ACHN (cell line): ENCODE results near the gene NT5C2.

Source experiments
- DNase-seq: peaks from one replicate; pipeline ENCODE4 v3.0.0-alpha.2; 2015
- in situ Hi-C: cut with HindIII; loops from 2 replicates; pipeline ENCODE4 v1.10.0; 2017; ENCODE audit warnings: low sequenced_read_pairs, low pct_ligation_motif_present, low pct_unique_long_range_greater_than_20kb

Gene NT5C2

DNA sequence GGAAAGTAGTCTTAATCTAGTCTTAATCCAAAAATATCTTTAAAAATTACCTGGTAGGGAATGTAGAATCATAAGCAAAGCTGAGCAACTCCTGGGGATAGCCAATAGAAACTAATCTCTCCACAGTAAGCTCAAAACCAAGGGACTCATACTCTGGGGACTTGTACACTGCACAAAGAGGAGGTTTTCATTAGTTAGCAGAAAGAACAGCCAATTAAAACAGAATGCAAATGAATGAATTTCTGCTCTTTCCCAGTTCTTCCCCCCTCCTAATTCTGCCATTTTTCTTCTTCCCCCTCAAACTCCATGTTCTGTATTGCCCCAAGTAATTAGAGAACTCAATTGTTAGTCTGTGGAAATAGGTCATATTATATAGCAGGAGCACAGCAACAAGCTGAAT, 86.5 kb downstream of the NT5C2 start:
- DNase-seq, result no peak
- in situ Hi-C loops, result no loop called here

DNA sequence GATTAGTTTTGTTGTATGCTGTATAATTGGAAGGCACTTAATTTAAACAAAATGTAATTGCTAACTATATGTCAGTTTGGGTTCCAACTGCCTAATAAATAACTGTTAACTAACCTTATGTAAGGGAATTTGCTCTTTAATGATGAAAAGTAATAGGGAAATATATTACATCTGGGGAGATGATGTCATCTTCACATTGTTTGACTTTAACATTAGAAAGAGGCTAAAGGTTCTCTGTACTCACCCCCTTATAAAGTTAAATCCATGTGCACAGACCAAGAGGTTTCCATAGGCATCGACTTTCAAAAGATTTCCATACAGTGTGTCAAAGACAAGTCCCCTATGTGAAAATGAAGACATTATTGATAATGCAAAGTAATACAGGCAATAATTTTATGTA, 87.6 kb downstream of the NT5C2 start:
- no peak for DNase-seq
- in situ Hi-C loops, result no loop called here

DNA sequence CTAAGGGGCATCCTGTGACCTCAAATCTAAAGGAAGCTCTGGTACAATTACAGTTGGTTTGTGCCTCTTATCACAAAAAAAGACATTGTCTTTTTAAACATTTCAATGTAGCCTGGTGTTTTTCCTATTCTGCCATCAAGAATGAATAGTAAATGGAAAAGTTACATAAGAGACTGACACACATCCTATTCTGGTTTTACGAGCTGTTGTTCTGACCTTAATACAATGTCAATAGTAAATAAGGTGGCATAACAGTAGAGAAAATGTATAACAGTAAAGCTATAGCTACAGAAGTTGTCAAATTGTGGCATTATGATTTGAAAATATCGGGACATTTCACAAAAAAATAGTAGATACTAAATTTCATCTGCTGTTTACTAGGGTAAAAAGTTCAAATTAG, 88.4 kb downstream of the NT5C2 start:
- in situ Hi-C loops, result no loop called here
- DNase-seq, result no peak

DNA sequence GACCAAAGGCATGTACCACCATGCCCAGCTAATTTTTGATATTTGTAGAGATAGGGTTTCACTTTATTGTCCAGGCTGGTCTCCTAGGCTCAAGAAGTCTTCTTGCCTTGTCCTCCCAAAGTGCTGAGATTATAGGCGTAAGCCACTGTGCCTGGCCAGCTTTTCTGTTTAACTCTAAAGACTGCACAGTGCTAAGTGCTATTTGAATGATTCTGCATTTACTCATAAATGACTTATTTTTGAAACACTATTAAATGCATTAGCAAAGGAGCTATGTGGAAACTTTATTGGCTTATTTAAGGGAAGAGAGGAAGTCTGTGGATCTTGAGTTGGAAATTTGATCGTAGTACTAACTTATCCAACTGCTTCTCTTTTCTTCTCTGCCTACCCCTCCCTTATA, 89.1 kb downstream of the NT5C2 start:
- DNase-seq, result no peak
- in situ Hi-C loops, result no loop called here

DNA sequence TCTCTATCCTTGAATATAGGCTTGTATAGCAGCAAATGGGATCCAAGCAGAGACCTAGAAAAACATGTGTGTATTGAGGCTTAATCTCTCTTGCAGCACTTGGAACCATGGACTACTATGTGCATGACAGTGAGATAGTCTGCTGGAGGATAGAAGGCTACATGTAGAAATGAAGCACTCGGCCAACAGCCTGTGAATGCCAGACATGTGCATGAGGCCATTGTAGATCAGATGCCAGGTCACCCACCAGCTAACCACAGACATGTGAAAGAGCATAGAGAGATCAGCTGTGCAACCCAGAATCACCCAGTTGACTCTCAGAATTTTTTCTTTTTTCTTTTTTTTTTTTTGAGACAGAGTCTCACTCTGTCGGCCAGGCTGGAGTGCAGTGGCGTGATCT, 90.9 kb downstream of the NT5C2 start:
- in situ Hi-C loops, result no loop called here
- no peak for DNase-seq

DNA sequence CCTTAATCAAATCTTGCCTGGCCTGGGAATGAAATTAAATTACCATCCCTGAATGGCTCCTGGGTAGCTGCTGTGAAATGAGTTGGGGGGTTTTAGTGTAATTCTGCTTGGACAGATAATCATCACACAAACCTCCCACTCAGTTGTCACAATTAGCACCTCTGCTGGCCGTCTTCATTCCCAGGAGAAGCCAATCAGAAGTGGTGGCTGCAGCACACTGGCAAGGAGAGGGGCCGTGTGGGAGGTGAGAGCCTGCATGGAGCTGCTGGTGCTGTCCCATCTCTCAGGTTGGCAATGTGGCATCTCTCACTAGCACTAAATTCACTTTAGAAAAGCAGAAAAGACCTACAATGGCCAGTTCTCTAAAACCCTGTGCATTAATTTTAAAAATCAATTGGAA, 92.5 kb downstream of the NT5C2 start:
- in situ Hi-C loops, result no loop called here

DNA sequence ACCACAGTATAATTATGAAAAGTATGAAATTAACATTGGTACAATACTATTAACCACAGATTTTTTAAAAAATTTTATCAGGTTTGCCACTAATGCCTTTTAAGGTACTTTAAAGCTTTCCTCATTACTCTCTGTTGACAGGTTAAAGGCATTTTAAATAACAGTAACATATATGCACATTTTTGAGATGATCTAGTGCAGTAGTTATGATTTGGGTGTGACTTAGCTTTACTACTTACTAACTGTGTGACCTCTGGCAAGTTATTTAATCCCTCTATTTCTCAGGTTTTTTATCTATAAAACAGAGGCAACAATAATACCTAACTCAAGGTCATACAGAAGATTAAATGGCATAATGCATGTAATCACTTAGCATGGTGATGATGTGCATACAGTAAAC, 94.8 kb downstream of the NT5C2 start:
- in situ Hi-C loops, result no loop called here

More for the DNA sequence above, 92.5 kb downstream of the NT5C2 start:
- DNase-seq, result no peak

DNA sequence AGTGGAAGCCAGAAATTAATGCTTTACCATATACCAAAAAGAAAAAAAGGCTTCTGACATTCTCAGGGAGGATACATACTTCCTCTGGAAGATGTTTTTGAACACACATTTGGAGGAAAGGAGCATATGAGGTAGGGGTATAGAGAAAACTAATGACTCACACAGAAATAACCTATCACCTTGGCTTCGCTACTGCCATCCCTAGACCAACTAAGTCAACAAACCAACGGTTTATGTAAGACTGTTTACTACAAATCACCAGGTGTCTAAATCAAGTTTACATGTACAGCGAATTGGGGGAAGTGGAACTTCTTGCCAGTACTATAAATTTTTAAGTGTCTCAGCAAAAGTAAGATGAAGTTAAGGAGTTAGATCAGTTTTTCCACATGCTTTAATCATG, 96.9 kb downstream of the NT5C2 start:
- DNase-seq, result no peak
- in situ Hi-C loops, result no loop called here

More for the DNA sequence above, 94.8 kb downstream of the NT5C2 start:
- no peak for DNase-seq

DNA sequence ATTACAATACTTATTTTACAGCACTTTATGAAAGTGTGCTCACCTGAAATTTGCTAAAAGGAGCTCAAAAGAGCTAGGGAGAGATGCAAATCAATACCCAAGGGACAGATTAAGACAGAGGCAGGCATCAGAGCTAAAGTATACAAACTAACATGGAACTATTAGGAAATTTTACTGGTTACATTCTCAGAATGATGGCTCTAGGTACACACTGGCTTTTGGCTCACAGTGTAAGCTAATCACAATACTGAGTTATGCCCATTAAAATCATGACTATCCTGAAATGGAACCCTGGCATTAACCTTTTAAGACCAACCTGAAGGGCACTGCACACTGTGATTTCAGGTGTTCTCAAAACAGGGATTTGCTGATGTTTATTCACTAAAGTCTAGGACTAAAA, 98.1 kb downstream of the NT5C2 start:
- DNase-seq, result no peak
- in situ Hi-C loops, result no loop called here

DNA sequence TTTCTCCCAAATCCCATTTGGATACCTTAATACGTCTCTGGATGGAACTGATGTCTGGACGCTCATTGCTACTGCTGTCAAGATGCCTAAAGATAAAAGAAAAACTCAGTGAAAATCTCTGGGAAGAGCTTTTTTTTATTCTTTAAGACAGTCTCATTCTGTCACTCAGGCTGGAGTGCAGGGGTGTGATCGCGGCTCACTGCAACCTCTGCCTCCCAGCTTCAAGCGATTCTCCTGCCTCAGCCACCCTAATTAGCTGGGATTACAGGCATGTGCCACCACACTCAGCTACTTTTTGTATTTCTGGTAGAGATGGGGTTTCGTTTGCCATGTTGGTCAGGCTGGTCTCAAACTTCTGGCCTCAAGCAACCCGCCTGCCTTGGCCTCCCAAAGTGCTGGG, 102.2 kb downstream of the NT5C2 start:
- in situ Hi-C loops, result no loop called here
- DNase-seq, result no peak

DNA sequence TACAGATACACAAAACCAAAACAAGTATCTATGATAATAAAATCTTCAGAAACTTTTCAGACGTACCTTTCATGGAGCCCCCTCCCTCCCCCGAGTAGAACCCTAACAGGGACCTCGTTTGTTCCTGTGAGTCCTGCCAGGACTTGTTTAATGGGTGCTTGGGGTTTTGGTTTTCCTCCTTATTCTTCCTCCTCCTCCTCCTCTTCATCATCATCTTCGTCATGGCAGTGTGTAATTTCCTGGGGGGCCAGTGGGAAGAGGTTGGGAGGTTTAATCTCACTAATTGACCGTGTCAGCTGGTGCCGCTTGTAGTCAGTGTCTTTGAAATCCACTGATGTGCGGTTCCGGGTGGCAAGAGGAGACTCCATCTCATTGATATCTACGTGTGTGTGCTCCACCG, 103.6 kb downstream of the NT5C2 start:
- DNase-seq, result no peak
- in situ Hi-C loops, result no loop called here

DNA sequence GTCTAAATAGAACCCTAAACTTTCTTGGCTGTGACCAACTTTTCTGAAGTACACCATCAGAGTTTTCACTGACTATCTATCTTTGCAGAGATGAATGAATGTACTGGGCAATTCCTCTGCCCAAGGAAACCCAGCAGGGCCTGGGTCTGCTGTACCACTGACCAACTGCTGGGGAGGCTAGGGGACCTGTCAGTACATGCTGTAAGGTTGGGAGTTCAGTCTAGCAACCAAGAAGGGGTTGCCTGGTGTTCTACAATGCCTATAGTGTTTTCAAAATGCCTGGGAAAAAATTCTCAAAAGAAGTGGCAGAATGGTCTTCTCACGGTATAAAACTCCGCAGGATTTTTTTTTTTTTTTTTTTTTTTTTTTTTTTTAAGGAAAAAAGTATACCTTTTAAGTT, 106.3 kb downstream of the NT5C2 start:
- in situ Hi-C loops, result no loop called here
- no peak for DNase-seq

DNA sequence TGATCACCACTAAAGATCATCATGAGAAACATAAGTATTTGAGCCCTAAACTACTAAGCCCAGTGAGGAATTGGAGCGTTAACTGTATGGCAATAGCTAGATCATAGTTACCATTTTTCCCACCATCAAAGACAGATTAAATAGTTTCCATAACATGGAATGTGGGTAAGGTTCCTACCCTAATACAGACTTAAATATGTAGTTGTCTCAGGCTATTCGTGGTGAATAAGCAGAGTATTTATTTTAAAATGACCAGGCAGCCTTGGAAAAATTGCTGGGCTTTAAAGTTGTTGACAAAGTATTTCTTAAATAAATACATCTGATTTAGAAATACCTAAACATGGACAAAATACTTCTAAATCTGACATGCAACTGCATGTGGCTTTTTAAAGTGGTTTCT, 106.8 kb downstream of the NT5C2 start:
- DNase-seq, result no peak
- in situ Hi-C loops, result no loop called here

DNA sequence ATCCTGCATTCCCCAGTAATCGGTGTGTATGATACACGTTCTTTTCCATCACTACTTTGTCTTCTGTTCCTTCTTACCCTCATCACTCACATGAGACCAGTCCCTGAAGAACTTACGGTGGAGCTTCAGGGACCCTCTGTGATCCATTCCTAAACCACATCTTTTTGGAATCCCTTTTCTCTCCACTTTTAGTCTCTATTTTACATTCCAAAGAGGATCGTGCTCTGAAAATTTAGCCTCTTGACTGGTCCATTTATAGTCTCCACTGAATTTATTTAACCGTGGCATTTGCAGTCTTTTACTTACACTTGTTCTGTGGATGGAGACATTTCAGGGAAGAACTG, 109.1 kb downstream of the NT5C2 start:
- DNase-seq, result no peak
- in situ Hi-C loops, result no loop called here

DNA sequence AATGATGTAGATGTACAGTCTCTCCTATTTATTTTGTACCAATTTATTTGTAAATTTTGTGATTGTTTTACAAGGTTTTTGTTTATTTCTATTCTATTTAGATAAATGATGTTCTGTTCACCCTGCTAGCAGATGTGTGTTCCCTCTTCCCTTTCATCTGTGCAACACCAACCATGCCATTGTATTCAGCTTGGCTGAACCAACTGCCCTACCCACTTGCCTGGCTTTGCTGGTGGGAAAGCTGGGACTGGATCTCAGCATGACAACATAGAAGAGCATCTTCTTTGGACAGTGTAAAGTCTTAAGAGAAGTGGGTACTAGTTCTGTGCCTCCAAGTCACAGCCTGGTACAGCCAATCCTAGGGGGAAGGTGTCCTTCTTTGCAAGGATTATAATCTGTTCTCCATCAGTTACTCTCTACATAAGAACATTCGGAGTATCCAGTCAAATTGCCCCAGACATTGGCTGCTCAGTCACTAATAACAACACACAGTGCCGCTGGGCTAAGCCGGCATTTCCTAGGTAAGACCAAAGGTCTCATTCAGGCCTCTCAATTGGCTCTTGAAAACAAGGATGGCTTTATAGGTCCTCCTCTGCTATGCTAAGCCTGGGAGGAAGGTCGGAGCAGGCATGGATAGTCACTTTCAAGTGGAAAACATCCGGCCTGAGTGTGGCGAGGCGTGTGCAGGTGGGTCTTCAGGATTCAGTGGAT, 109.7 kb downstream of the NT5C2 start:
- in situ Hi-C loops, result no loop called here
- no peak for DNase-seq

DNA sequence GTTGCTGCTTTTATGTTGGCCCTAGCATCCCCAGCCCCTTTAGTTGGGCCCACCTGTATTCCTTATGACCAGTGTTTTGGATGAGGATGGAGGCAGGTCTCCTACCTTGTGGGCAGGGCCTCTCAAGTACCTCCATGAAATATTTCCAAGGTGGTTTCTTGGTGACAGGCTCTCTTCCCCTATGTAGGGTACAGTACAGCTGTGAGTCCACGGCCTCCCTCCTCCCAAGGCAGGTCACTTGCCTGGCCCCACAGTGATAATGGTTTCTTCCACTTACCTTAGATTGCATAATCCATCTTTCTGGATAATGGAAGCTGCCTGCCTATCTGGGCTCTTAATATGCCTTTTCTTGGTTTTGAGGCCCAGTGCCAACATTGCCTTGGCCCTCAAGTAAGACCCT, 110.4 kb downstream of the NT5C2 start:
- DNase-seq, result no peak
- in situ Hi-C loops, result no loop called here

DNA sequence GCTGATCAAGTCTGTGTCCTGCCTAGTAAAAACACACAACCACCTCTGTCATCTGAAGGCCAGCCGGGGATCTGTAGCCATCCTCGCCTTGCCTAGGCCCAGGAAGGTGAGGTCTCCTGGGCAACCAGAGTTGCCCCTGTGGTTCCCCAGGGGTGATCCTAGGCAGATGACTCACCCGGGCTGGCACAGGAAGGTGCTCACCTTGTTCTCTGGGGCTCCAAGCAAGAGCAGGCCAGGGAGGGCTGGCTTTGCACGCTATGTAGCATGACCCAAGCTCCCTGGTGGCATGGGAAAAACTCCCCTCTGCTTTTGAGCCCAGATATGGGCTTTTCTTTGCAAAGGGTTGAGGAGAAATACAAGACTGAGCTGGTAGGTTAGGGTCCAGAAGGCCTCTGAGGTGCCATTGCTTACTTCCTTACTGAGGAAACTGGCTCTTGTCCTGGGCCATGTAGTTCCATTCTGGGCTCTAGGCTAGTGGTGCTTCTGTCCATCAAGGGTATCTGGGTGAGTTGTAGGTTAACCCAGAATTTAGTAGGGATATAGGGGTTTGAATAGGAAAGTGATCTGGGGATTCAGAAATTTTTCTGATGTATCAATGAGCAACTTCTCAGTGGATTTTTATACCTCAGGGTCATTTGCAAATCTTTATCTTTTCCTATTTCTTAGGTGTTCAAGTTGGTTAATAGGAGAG, 112.0 kb downstream of the NT5C2 start:
- DNase-seq, result no peak
- in situ Hi-C loops, result no loop called here

DNA sequence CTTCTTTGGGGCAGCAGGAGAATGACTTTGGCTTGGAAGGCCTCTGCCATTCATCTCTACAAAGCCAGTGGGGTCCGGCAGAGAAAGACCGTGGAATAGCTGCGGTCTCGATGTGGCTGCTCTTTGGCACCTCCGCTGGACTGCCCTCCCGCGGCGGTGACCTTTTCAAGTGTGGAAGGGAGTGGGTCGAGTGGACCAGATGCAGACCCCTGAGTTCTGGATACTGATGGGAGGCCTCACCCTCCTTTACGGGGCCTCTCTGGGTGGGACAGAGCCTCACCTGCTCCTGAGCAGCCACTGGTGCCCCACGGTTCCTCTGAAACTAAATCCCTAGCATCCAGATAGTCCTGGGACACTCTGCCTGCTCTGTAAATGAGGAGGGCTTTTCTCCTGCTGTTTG, 113.1 kb downstream of the NT5C2 start:
- in situ Hi-C loops, result no loop called here
- DNase-seq, result no peak

DNA sequence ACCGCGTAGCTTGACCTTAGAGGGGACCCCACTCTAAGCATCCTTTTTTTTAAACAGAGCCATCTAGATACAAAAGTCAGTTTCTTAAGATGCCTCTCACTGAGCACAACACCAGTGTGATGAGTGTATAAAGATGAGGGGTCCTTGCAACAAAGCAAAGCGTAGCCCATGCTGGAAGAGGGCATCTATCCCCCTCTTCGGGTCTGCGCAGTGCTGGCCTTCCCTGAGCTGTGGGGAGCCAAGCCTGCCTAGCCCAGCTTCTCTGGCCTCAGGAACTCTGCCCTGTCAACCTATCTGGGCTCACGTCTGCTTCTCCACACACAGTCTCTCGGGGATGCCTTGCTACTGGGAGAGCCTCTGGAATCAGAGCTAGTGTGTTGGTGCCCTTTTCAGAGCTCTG, 114.0 kb downstream of the NT5C2 start:
- DNase-seq, result no peak
- in situ Hi-C loops, result no loop called here

DNA sequence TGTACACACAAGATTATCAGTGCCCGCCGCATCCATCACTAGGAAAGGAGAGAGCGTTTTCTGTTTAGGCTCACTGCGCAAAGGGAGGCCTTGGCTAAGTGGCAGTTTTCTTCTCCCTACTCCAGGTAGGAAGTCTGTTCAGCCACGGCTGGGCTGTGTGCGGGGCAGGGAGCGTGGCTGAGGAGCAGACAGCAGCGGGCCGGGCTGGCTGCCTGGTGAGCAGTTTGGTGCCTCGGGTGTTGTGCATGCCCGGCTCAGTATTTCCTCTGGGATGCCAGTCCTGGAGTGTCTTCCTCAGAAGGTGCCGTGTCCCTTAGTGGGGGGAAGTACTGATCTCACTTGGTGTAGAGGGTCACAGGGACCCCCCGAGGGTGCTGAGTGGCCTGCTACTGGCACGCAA, 114.4 kb downstream of the NT5C2 start:
- DNase-seq, result no peak
- in situ Hi-C loops, result no loop called here

DNA sequence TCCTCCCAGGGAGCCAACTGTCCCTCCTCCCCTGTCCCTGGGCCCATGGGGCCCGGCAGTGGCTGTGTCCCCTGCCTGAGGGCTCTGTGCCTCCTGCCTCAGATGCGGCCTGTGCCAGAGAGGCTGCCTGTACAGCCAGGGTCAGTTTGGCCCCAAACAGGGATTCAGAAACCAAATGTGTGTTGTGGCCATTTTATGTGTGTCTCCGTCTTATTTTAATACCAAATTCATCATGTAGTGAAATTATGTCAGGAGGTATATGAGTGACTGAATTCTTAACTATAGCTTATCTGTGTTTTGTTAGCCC, 114.8 kb downstream of the NT5C2 start:
- DNase-seq, result no peak
- in situ Hi-C loops, result no loop called here
